ENCODE results near the gene TNFRSF11A. TPM values are rescaled to one million over a fixed set of nuclear protein-coding genes. Genes with fewer than 3 reads are reported as not detected.

The TNFRSF11A gene
- total and polyA plus RNA-seq, 7 experiments from 2014 or later: 0.16 to 22.2 (median 0.68) TPM; not detected in 2

DNA sequence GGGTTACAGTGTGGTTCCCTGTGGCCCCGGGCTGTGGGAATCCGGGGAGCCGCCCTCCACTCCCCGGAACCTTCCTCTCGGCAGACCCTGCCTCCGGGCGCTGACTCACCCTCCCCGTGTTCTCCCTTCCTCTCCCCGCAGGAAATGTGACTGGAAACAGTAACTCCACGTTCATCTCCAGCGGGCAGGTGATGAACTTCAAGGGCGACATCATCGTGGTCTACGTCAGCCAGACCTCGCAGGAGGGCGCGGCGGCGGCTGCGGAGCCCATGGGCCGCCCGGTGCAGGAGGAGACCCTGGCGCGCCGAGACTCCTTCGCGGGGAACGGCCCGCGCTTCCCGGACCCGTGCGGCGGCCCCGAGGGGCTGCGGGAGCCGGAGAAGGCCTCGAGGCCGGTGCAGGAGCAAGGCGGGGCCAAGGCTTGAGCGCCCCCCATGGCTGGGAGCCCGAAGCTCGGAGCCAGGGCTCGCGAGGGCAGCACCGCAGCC, 59.5 kb downstream of the TNFRSF11A start:
- ATAC-seq (no peak), DNase-seq (no peak)
- no peaks in the 10 kb centered on the region for H3K4me1 ChIP-seq (ENCODE audit: control insufficient read depth in 2 of 2, insufficient read depth in 2 of 2, low read length in 2 of 2)
- no peak overlapping the region for H3K27ac ChIP-seq (ENCODE audit: low read depth, low read length)
- peaks cover 0 to 5% (median 0%) of the 10 kb centered on the region in 7 donors for H3K4me1 Mint-ChIP-seq
- no peaks in the 10 kb centered on the region for H3K36me3 ChIP-seq (ENCODE audit: control insufficient read depth in 2 of 3, insufficient read depth in 3 of 3, low read length in 3 of 3)
- H3K27me3 ChIP-seq (ENCODE audit: control insufficient read depth in 2 of 2, insufficient read depth in 2 of 2, low read length in 2 of 2): no peaks in the 10 kb centered on the region
- H3K4me3 ChIP-seq (ENCODE audit: low read length): no peak overlapping the region
- peaks cover 0 to 5% (median 2%) of the 10 kb centered on the region in 11 donors for H3K9me3 Mint-ChIP-seq
- intact Hi-C loops (cut with micrococcal nuclease): no loop called here
- H3K27me3 Mint-ChIP-seq: no peaks in the 10 kb centered on the region
- H3K4me3 Mint-ChIP-seq: peak overlapping the region in 1 of 10 donors; percentile 43
- POLR2A ChIA-PET: no interaction called here
- no peaks in the 10 kb centered on the region for H3K9me3 ChIP-seq (ENCODE audit: control insufficient read depth in 2 of 3, low read length in 3 of 3)
- no peak overlapping the region for H3K27ac Mint-ChIP-seq
- CTCF ChIA-PET: no interaction called here
- H3K36me3 Mint-ChIP-seq: peaks cover 0 to 32% (median 6%) of the 10 kb centered on the region in 5 donors

- Mint-ChIP-seq H3K4me3 (no peak overlapping the region), H3K27me3 (peaks cover 0 to 3% (median 0%) of the 10 kb centered on the region in 5 donors), H3K36me3 (peaks cover 0 to 30% (median 6%) of the 10 kb centered on the region in 5 donors), H3K27ac (no peak overlapping the region), H3K9me3 (peaks cover 0 to 9% (median 3%) of the 10 kb centered on the region in 11 donors), H3K4me1 (peaks cover 0 to 5% (median 0%) of the 10 kb centered on the region in 7 donors)
- Histone ChIP-seq H3K36me3 (ENCODE audit: control insufficient read depth in 2 of 3, insufficient read depth in 3 of 3, low read length in 3 of 3) (no peaks in the 10 kb centered on the region), H3K4me3 (ENCODE audit: low read length) (no peak overlapping the region), H3K27me3 (ENCODE audit: control insufficient read depth in 2 of 2, insufficient read depth in 2 of 2, low read length in 2 of 2) (no peaks in the 10 kb centered on the region), H3K9me3 (ENCODE audit: control insufficient read depth in 2 of 3, low read length in 3 of 3) (no peaks in the 10 kb centered on the region), H3K27ac (ENCODE audit: low read depth, low read length) (no peak overlapping the region), H3K4me1 (ENCODE audit: control insufficient read depth in 2 of 2, insufficient read depth in 2 of 2, low read length in 2 of 2) (no peaks in the 10 kb centered on the region)
- ATAC-seq (no peak), DNase-seq (no peak)
- POLR2A ChIA-PET: no interaction called here
- intact Hi-C loops (cut with micrococcal nuclease): no loop called here
- CTCF ChIA-PET: no interaction called here
These were observed 61.0 kb downstream of the TNFRSF11A start for GRCh38 chr18:62386091-62386490.

- ChIA-PET POLR2A (no interaction called here), CTCF (no interaction called here)
- Histone ChIP-seq H3K27me3 (ENCODE audit: control insufficient read depth in 2 of 2, insufficient read depth in 2 of 2, low read length in 2 of 2) (no peaks in the 10 kb centered on the region), H3K4me1 (ENCODE audit: control insufficient read depth in 2 of 2, insufficient read depth in 2 of 2, low read length in 2 of 2) (no peaks in the 10 kb centered on the region), H3K36me3 (ENCODE audit: control insufficient read depth in 2 of 3, insufficient read depth in 3 of 3, low read length in 3 of 3) (no peaks in the 10 kb centered on the region), H3K4me3 (ENCODE audit: low read length) (no peak overlapping the region), H3K9me3 (ENCODE audit: control insufficient read depth in 2 of 3, low read length in 3 of 3) (no peaks in the 10 kb centered on the region), H3K27ac (ENCODE audit: low read depth, low read length) (no peak overlapping the region)
- Mint-ChIP-seq H3K4me1 (peaks cover 0 to 5% (median 0%) of the 10 kb centered on the region in 7 donors), H3K27ac (no peak overlapping the region), H3K4me3 (no peak overlapping the region), H3K9me3 (peaks cover 0 to 9% (median 5%) of the 10 kb centered on the region in 11 donors), H3K36me3 (peaks cover 0 to 31% (median 6%) of the 10 kb centered on the region in 5 donors), H3K27me3 (peaks cover 0 to 3% (median 0%) of the 10 kb centered on the region in 5 donors)
- DNase-seq (no peak), ATAC-seq (no peak)
- intact Hi-C loops (cut with micrococcal nuclease): no loop called here
These were observed 61.5 kb downstream of the TNFRSF11A start for GRCh38 chr18:62386601-62387000.

DNA sequence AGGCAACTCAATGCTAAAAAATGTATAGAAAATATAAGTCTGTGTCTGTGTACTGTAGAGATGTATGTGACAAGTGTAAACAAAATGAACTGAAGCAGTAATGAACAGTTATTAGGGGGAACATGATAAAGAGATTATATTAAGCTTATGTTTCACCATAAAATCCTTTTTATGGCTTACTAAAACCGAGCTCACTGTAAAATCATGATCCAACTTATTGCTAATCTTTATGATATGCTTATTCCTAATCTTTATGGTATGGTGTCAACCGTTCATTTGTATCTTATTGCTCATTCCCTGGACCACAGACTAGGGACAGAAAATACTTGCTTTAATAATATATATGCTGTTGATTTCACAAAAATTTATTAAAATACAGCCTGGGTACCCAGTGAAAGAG, 62.1 kb downstream of the TNFRSF11A start:
- intact Hi-C loops (cut with micrococcal nuclease): no loop called here
- ChIA-PET POLR2A (interaction anchor here (0.5 kb wide), 1 partner anchor 593 kb away, joined by 4 read pairs; no protein-coding TSS in a partner anchor), CTCF (no interaction called here)
- Mint-ChIP-seq H3K9me3 (peaks cover 0 to 9% (median 5%) of the 10 kb centered on the region in 11 donors), H3K4me1 (peaks cover 0 to 5% (median 0%) of the 10 kb centered on the region in 7 donors), H3K4me3 (no peak overlapping the region), H3K27ac (no peak overlapping the region), H3K27me3 (peaks cover 0 to 3% (median 0%) of the 10 kb centered on the region in 5 donors), H3K36me3 (peaks cover 0 to 31% (median 6%) of the 10 kb centered on the region in 5 donors)
- no peak for ATAC-seq
- DNase-seq: no peak
- Histone ChIP-seq H3K4me1 (ENCODE audit: control insufficient read depth in 2 of 2, insufficient read depth in 2 of 2, low read length in 2 of 2) (no peaks in the 10 kb centered on the region), H3K4me3 (ENCODE audit: low read length) (no peak overlapping the region), H3K36me3 (ENCODE audit: control insufficient read depth in 2 of 3, insufficient read depth in 3 of 3, low read length in 3 of 3) (no peaks in the 10 kb centered on the region), H3K27ac (ENCODE audit: low read depth, low read length) (no peak overlapping the region), H3K27me3 (ENCODE audit: control insufficient read depth in 2 of 2, insufficient read depth in 2 of 2, low read length in 2 of 2) (no peaks in the 10 kb centered on the region), H3K9me3 (ENCODE audit: control insufficient read depth in 2 of 3, low read length in 3 of 3) (no peaks in the 10 kb centered on the region)

DNA sequence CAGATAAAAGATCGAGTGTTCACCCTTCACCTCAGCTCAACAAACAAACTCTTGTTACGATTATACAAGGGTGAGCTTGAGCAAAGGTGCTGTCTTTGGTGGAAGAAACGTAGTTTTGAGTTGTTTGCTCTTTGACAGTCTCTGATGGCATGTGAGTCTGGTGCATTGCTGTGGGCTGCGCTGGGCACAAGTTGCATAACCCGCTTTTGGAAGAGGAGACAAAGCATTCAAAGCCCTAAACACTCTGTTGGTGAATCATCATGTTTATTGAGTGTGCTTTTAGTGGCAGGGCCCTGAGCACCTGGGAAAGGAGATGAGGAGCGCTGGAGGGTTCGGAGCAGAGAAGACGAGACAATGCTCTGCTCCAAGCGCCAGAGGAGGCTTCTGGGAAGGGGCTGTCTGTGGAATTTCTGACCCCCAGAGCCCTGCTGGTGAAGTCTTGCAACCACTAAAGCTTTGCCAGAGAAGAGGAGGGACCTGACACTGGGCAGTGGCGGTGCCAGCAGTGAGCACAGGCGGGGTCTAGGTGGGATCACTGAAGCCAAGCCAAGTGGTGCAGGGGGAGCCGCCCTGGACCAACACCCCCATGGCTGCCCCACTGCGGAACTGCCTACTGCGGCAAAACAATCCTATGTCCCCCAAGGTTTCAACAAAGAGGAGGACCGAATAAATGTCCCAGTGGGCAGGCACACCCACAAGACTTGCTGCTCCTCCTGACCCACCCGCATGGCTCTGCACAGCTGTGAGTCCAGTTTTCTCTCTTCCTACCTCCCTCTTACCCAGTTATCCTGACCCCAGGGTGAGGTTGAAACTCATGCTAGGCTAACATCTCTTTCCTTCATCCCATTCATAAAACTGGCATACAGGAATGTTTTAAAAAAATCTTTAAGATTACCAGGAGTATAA, 64.0 kb downstream of the TNFRSF11A start:
- no peak overlapping the region for H3K27ac Mint-ChIP-seq
- no peak overlapping the region for H3K27ac ChIP-seq (ENCODE audit: low read depth, low read length)
- H3K27me3 ChIP-seq (ENCODE audit: control insufficient read depth in 2 of 2, insufficient read depth in 2 of 2, low read length in 2 of 2): no peaks in the 10 kb centered on the region
- intact Hi-C loops (cut with micrococcal nuclease): no loop called here
- no peak overlapping the region for H3K4me3 Mint-ChIP-seq
- H3K4me3 ChIP-seq (ENCODE audit: low read length): no peak overlapping the region
- peaks cover 0 to 5% (median 0%) of the 10 kb centered on the region in 7 donors for H3K4me1 Mint-ChIP-seq
- ChIA-PET CTCF (no interaction called here), POLR2A (no interaction called here)
- peaks cover 0 to 6% (median 2%) of the 10 kb centered on the region in 11 donors for H3K9me3 Mint-ChIP-seq
- H3K4me1 ChIP-seq (ENCODE audit: control insufficient read depth in 2 of 2, insufficient read depth in 2 of 2, low read length in 2 of 2): no peaks in the 10 kb centered on the region
- no peaks in the 10 kb centered on the region for H3K9me3 ChIP-seq (ENCODE audit: control insufficient read depth in 2 of 3, low read length in 3 of 3)
- DNase-seq (no peak), ATAC-seq (no peak)
- peaks cover 0 to 3% (median 0%) of the 10 kb centered on the region in 5 donors for H3K27me3 Mint-ChIP-seq
- H3K36me3 Mint-ChIP-seq: peaks cover 0 to 17% (median 0%) of the 10 kb centered on the region in 5 donors
- no peaks in the 10 kb centered on the region for H3K36me3 ChIP-seq (ENCODE audit: control insufficient read depth in 2 of 3, insufficient read depth in 3 of 3, low read length in 3 of 3)

DNA sequence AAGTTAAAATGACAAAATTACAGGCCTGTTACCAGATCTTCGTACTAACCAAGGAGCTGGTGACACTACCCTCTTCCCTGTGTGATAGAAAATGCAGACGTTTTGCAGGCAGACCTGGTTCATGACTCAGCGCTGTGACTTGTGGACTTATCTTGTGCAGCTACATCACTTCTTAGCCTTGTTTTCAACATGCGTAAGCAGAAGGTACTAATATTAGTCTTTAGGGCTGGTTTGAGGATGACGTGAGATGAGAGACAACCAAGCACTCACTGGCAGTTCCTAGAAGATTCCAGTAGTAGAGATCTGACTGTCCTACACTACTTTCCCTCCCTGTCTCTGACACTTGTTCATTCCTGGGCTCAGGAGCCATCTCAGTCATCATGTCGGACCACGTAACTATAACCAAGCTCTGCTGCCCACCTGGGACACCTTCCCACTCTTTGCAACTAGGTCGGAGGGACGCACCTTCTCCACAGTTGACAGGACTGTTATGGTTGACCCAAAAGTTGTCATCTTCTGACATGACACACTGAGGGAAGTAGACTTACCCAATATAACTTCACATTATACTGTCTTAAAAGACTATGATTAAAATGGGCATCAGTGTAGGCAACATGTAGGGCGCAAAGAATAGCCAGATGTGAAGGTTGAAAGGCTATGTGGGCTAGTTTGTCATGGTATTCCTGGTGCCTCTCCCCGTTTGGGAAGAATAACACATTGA, 64.8 kb downstream of the TNFRSF11A start:
- no peaks in the 10 kb centered on the region for H3K9me3 ChIP-seq (ENCODE audit: control insufficient read depth in 2 of 3, low read length in 3 of 3)
- no peaks in the 10 kb centered on the region for H3K27me3 ChIP-seq (ENCODE audit: control insufficient read depth in 2 of 2, insufficient read depth in 2 of 2, low read length in 2 of 2)
- CTCF ChIA-PET: no interaction called here
- H3K9me3 Mint-ChIP-seq: peaks cover 0 to 6% (median 2%) of the 10 kb centered on the region in 11 donors
- H3K36me3 ChIP-seq (ENCODE audit: control insufficient read depth in 2 of 3, insufficient read depth in 3 of 3, low read length in 3 of 3): no peaks in the 10 kb centered on the region
- H3K27ac Mint-ChIP-seq: no peak overlapping the region
- no peak overlapping the region for H3K4me3 ChIP-seq (ENCODE audit: low read length)
- intact Hi-C loops (cut with micrococcal nuclease): no loop called here
- H3K4me3 Mint-ChIP-seq: no peak overlapping the region
- peaks cover 0 to 5% (median 0%) of the 10 kb centered on the region in 7 donors for H3K4me1 Mint-ChIP-seq
- H3K36me3 Mint-ChIP-seq: peaks cover 0 to 17% (median 0%) of the 10 kb centered on the region in 5 donors
- H3K27ac ChIP-seq (ENCODE audit: low read depth, low read length): no peak overlapping the region
- H3K4me1 ChIP-seq (ENCODE audit: control insufficient read depth in 2 of 2, insufficient read depth in 2 of 2, low read length in 2 of 2): no peaks in the 10 kb centered on the region
- POLR2A ChIA-PET: no interaction called here
- DNase-seq (no peak), ATAC-seq (no peak)
- peaks cover 0 to 3% (median 0%) of the 10 kb centered on the region in 5 donors for H3K27me3 Mint-ChIP-seq
